GM12892 (cell line): ENCODE results near the gene UHMK1.

Experiments used
- POLR2A ChIP-seq: IDR thresholded peaks from 2 replicates; pipeline ENCODE4 v1.6.1; 2011; ENCODE audit warnings: low read depth, low read length, control low read depth
- POLR2AphosphoS5 ChIP-seq: IDR thresholded peaks from 2 replicates; pipeline ENCODE4 v1.6.1; 2011; ENCODE audit warnings: low read depth, low read length, control low read depth

DNA sequence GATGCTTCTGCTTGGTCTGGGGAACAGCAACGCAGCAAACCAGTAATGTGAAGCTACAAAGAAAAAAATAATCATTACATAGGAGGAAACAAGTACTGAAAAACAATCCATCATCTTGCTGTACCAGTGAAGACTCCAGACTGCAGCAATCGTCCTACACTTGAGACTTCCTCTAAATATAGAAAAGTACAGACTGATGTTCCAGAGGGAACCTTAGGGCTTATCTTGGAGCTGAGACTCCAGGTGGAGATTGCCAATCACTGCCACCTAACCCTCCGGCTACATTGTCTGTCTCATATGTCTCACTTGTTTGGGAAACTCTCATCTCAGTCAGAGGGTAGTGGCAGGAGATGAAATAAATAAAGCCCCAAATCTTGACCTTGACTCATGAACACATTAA, 9.4 kb upstream of the UHMK1 start:
- no peak for TF ChIP-seq POLR2AphosphoS5
- no peak for TF ChIP-seq POLR2A
